Erythroblast (primary cell): ENCODE measurements around the gene CASP14.

Source experiments
- GATA1 ChIP-seq: IDR thresholded peaks from 2 replicates; pipeline ENCODE4 v1.6.1; 2011; ENCODE audit warnings: low read depth, mild to moderate bottlenecking, control low read depth, low read length, moderate library complexity
- POLR2A ChIP-seq: IDR thresholded peaks from 2 replicates; pipeline ENCODE4 v1.6.1; 2011; ENCODE audit warnings: mild to moderate bottlenecking, low read length

GRCh38 chr19:15048128-15048527, 1.2 kb upstream of the CASP14 start:
- TF ChIP-seq POLR2A (no peak), GATA1 (no peak)
